C4-2B (cell line): ENCODE results near the gene DNER.

Source experiments
- H3K27ac ChIP-seq: fragments of 450-650 bp; 2 replicates; pipeline ENCODE4 v1.5.1; 2017
- CTCF ChIP-seq: fragments of 450-650 bp; conservative IDR thresholded peaks from 2 replicates; pipeline ENCODE4 v1.5.1; 2017; ENCODE audit warnings: mild to moderate bottlenecking
- ZFX ChIP-seq: fragments of 450-650 bp; IDR thresholded peaks from 2 replicates; pipeline ENCODE4 v1.6.1; 2017

Gene DNER

DNA sequence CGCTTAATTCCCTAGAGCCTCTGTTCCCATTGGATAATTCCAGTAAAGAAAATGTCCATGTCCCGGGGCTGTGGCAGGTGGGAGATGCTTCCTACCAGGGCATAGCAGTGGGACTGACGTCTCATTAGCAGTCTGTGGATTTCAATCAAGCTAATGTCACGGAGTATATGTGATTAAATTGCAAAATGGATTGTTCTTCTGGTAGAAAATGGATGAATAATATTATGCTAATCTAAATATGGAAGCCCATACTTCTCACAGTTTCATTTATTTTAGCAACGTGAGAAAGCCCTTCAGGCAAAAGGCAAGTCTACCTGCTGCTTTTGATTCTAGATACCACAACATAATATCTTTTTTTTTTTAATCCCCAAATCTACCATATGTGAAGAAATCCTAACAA lies 185.5 kb downstream of the DNER start:
- no peak overlapping the region for H3K27ac ChIP-seq
- no peak for TF ChIP-seq ZFX
- no peak for TF ChIP-seq CTCF

GRCh38 chr2:229526951-229527350 lies 187.4 kb downstream of the DNER start:
- TF ChIP-seq ZFX: no peak
- TF ChIP-seq CTCF: no peak
- no peak overlapping the region for H3K27ac ChIP-seq

GRCh38 chr2:229524799-229525198 lies 189.6 kb downstream of the DNER start:
- no peak for TF ChIP-seq ZFX
- no peak for TF ChIP-seq CTCF
- no peak overlapping the region for H3K27ac ChIP-seq

DNA sequence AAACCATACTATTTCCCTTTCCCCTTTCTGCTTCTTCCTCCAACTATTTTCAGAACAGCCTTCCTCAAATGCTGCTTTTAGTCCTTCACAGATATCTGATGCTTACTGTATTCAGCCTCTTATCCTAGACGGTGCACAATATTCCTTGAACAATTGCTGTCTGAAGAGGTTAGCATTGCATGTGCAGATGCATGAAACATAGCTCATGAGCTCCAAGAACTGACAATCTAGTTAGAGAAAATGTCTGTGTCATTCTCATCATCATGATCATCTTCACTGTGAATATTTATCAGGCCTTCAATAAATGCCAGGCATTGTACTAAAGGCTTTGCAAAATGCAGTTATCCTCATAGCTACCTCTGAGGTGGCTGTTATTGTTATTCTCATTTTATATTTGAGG lies 190.7 kb downstream of the DNER start:
- TF ChIP-seq ZFX: no peak
- no peak for TF ChIP-seq CTCF

DNA sequence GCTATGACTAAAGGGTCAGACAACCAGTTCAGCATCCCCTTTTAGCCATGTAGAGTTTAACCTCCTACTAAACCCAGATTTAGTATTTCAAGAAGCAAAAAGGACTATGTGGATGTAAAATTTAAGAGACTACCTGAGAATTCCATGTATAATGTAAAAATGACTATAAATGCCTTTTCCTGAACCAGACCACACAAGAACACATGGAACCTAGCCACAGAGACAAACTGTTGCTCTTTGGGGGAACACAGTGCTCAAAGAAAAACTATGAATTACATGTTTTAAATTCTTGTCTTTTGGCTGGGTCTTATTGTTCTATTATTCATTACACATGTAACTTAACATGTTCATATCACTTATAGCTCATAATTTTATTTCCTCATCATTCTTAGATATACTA lies 192.8 kb downstream of the DNER start:
- TF ChIP-seq ZFX (no peak), CTCF (no peak)
- H3K27ac ChIP-seq: no peak overlapping the region

More for the DNA sequence above, 190.7 kb downstream of the DNER start:
- H3K27ac ChIP-seq: no peak overlapping the region

DNA sequence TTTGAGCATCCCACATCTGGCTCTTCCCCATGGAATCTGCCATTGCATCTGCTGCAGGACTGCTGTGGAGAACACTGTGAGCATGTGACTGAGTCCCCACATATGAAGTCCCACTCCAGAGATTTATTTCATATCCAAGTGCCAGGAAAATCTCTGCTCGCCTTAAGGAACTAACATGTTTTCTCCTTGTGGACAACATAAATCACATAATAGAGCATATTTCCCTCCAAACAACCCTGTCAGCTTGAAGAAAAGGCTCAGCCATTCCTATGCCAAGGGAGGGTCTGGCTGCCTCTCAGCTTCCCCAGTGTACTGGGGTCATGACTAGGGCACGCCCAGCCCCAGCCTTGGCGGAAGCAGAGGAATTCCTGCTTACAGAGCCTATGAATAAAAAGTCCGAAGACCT lies 193.7 kb downstream of the DNER start:
- TF ChIP-seq ZFX (no peak), CTCF (no peak)
- H3K27ac ChIP-seq: no peak overlapping the region

GRCh38 chr2:229519655-229520430 lies 194.5 kb downstream of the DNER start:
- no peak for TF ChIP-seq ZFX
- no peak for TF ChIP-seq CTCF
- H3K27ac ChIP-seq: no peak overlapping the region
